HG03521 (cell line): ENCODE results near the gene CNN2.
"Not testable (repeated sequence)": the region's sequence is repeated elsewhere in the genome, so short reads cannot be mapped to it uniquely, and the experiment has no call there.

Source experiments
- ATAC-seq: cut with Tn5 transposase; IDR thresholded peaks from one replicate; pipeline ENCODE4 v1.9.1; 2021; ENCODE audit warnings: mild to moderate bottlenecking, moderate library complexity; ENCODE audit not compliant: unreplicated experiment

The CNN2 gene

GRCh38 chr19:1010586-1011510 is 15.6 kb upstream of the CNN2 start:
- ATAC-seq: no peak

GRCh38 chr19:1011831-1012333 is 14.5 kb upstream of the CNN2 start:
- no peak for ATAC-seq

- ATAC-seq: no peak
These were observed 14.1 kb upstream of the CNN2 start for GRCh38 chr19:1012334-1012733.

GRCh38 chr19:1013218-1013617 is 13.2 kb upstream of the CNN2 start:
- ATAC-seq: no peak

GRCh38 chr19:1014161-1015060 is 12.0 kb upstream of the CNN2 start:
- no peak for ATAC-seq

- ATAC-seq: no peak
These were observed 11.2 kb upstream of the CNN2 start for GRCh38 chr19:1015061-1015781.

GRCh38 chr19:1015782-1016646 is 10.4 kb upstream of the CNN2 start:
- no peak for ATAC-seq

GRCh38 chr19:1016647-1017114 is 9.7 kb upstream of the CNN2 start:
- no peak for ATAC-seq

- no peak for ATAC-seq
These were observed 9.1 kb upstream of the CNN2 start for GRCh38 chr19:1017115-1017905.

- ATAC-seq: no peak
These were observed 8.5 kb upstream of the CNN2 start for GRCh38 chr19:1017906-1018305.

- ATAC-seq: no peak
These were observed 8.0 kb upstream of the CNN2 start for GRCh38 chr19:1018393-1018792.

GRCh38 chr19:1018932-1019615 is 7.3 kb upstream of the CNN2 start:
- no peak for ATAC-seq

- no peak for ATAC-seq
These were observed 6.8 kb upstream of the CNN2 start for GRCh38 chr19:1019616-1019961.

- ATAC-seq: no peak
These were observed 6.2 kb upstream of the CNN2 start for GRCh38 chr19:1019980-1020867.

GRCh38 chr19:1020868-1021425 is 5.5 kb upstream of the CNN2 start, which contains the start of gene TMEM259:
Gene TMEM259, minus strand, starts transcription at chr19:1021123. Its CDS starts 127 bp downstream, at chr19:1020996.
- peak; percentile 86 for ATAC-seq

- ATAC-seq: not testable (repeated sequence)
These were observed 2.6 kb upstream of the CNN2 start for GRCh38 chr19:1023883-1024188.

GRCh38 chr19:1025080-1025479 is 1.3 kb upstream of the CNN2 start:
- ATAC-seq: not testable (repeated sequence)
